HEK293 (cell line): Measurements from ENCODE around the gene OR1F1.

Source experiments
- CTCF ChIA-PET: fragments of 350-600 bp; formaldehyde crosslinking; extraction: SDS; loops from one replicate; lab custom pipeline; 2021; ENCODE audit warnings: antibody characterized with exemption; lab: Yijun Ruan, JAX
- POLR2A ChIA-PET: fragments of 300-600 bp; formaldehyde crosslinking; extraction: SDS; loops from one replicate; lab custom pipeline; 2020; ENCODE audit warnings: antibody characterized with exemption, inconsistent platforms; lab: Yijun Ruan, JAX
- H3K27ac ChIP-seq: fragments of 200-500 bp; sonication (Bioruptor generic); 2 replicates; pipeline ENCODE4 v1.5.1; 2014; ENCODE audit warnings: low read depth, low read length, control low read depth, inconsistent platforms; ENCODE audit errors: extremely low read depth
- H3K36me3 ChIP-seq, 2 experiments: fragments of 200-500 bp in 1 of 2; sonication (Bioruptor generic) in 1 of 2; 1 replicate in 1 of 2; 2 replicates in 1 of 2; pipeline ENCODE4 v1.5.1; 2014 to 2017; ENCODE audit warnings: inconsistent platforms in 2 of 2, low read length in 2 of 2; ENCODE audit not compliant: control insufficient read depth in 2 of 2, insufficient read depth in 1 of 2
- H3K4me1 ChIP-seq: fragments of 200-500 bp; sonication (Bioruptor generic); 2 replicates; pipeline ENCODE4 v1.5.1; 2014; ENCODE audit warnings: mild to moderate bottlenecking, low read length, inconsistent platforms; ENCODE audit not compliant: control insufficient read depth, insufficient read depth
- H3K4me3 ChIP-seq: 2 replicates; pipeline ENCODE4 v1.5.1; 2011; ENCODE audit warnings: low read depth, mild to moderate bottlenecking, control low read depth, low read length, moderate library complexity
- H3K9me3 ChIP-seq: fragments of 200-500 bp; sonication (Bioruptor generic); 2 replicates; pipeline ENCODE4 v1.5.1; 2014; ENCODE audit warnings: low read depth, low read length, inconsistent platforms; ENCODE audit not compliant: control insufficient read depth, insufficient read depth
- BCL6B ChIP-seq: fragments of 450-650 bp; formaldehyde crosslinking; IDR thresholded peaks from 2 replicates; pipeline ENCODE4 v1.5.1; 2017; ENCODE audit warnings: missing biosample characterization, missing genetic modification characterization
- HOXA7 ChIP-seq: sonication (generic); formaldehyde crosslinking; IDR thresholded peaks from 2 replicates; pipeline ENCODE4 v1.8.1; 2022; ENCODE audit warnings: missing genetic modification reagents, borderline replicate concordance
- HOXD13 ChIP-seq: sonication (generic); formaldehyde crosslinking; IDR thresholded peaks from 2 replicates; pipeline ENCODE4 v1.8.0; 2022; ENCODE audit warnings: missing genetic modification reagents, borderline replicate concordance
- KLF10 ChIP-seq: fragments of 450-650 bp; IDR thresholded peaks from 2 replicates; pipeline ENCODE4 v1.5.1; 2018; ENCODE audit warnings: missing biosample characterization, mild to moderate bottlenecking, missing genetic modification characterization
- OSR2 ChIP-seq: fragments of 450-650 bp; formaldehyde crosslinking; IDR thresholded peaks from 2 replicates; pipeline ENCODE4 v1.5.1; 2016; ENCODE audit warnings: missing biosample characterization, missing genetic modification characterization
- RBAK ChIP-seq: fragments of 450-650 bp; formaldehyde crosslinking; IDR thresholded peaks from 2 replicates; pipeline ENCODE4 v1.5.1; 2016; ENCODE audit warnings: missing biosample characterization, missing genetic modification characterization
- SCRT1 ChIP-seq: fragments of 450-650 bp; formaldehyde crosslinking; IDR thresholded peaks from 2 replicates; pipeline ENCODE4 v1.5.1; 2016; ENCODE audit warnings: missing biosample characterization, missing genetic modification characterization, borderline replicate concordance
- ZFP37 ChIP-seq: fragments of 450-650 bp; formaldehyde crosslinking; IDR thresholded peaks from 2 replicates; pipeline ENCODE4 v1.5.1; 2016; ENCODE audit warnings: missing biosample characterization, missing genetic modification characterization
- ZNF112 ChIP-seq: fragments of 450-650 bp; formaldehyde crosslinking; IDR thresholded peaks from 2 replicates; pipeline ENCODE4 v1.5.0; 2017; ENCODE audit warnings: missing biosample characterization, missing genetic modification characterization
- ZNF132 ChIP-seq: fragments of 450-650 bp; formaldehyde crosslinking; IDR thresholded peaks from 2 replicates; pipeline ENCODE4 v1.5.1; 2017; ENCODE audit warnings: missing biosample characterization, missing genetic modification characterization, borderline replicate concordance
- ZNF138 ChIP-seq: fragments of 450-650 bp; formaldehyde crosslinking; IDR thresholded peaks from 2 replicates; pipeline ENCODE4 v1.5.1; 2016; ENCODE audit warnings: missing biosample characterization, missing genetic modification characterization, borderline replicate concordance
- ZNF16 ChIP-seq: fragments of 450-650 bp; formaldehyde crosslinking; IDR thresholded peaks from 2 replicates; pipeline ENCODE4 v1.5.1; 2016; ENCODE audit warnings: low read depth, missing biosample characterization, missing genetic modification characterization
- ZNF23 ChIP-seq: fragments of 450-650 bp; formaldehyde crosslinking; IDR thresholded peaks from 2 replicates; pipeline ENCODE4 v1.5.1; 2016; ENCODE audit warnings: missing biosample characterization, missing genetic modification characterization, borderline replicate concordance
- ZNF239 ChIP-seq: fragments of 450-650 bp; formaldehyde crosslinking; IDR thresholded peaks from 2 replicates; pipeline ENCODE4 v1.5.1; 2016; ENCODE audit warnings: missing biosample characterization, missing genetic modification characterization
- ZNF26 ChIP-seq: fragments of 450-650 bp; formaldehyde crosslinking; IDR thresholded peaks from 2 replicates; pipeline ENCODE4 v1.5.1; 2016; ENCODE audit warnings: missing biosample characterization, missing genetic modification characterization
- ZNF335 ChIP-seq: fragments of 450-650 bp; formaldehyde crosslinking; conservative IDR thresholded peaks from 2 replicates; pipeline ENCODE4 v1.5.1; 2016; ENCODE audit warnings: missing biosample characterization, missing genetic modification characterization
- ZNF366 ChIP-seq: fragments of 450-650 bp; formaldehyde crosslinking; conservative IDR thresholded peaks from 2 replicates; pipeline ENCODE4 v1.5.1; 2016; ENCODE audit warnings: missing biosample characterization, missing genetic modification characterization
- ZNF391 ChIP-seq: fragments of 450-650 bp; formaldehyde crosslinking; IDR thresholded peaks from 2 replicates; pipeline ENCODE4 v1.5.1; 2016; ENCODE audit warnings: low read depth, missing biosample characterization, missing genetic modification characterization, borderline replicate concordance
- ZNF394 ChIP-seq: fragments of 450-650 bp; formaldehyde crosslinking; IDR thresholded peaks from 2 replicates; pipeline ENCODE4 v1.5.1; 2016; ENCODE audit warnings: missing biosample characterization, missing genetic modification characterization, mild to moderate bottlenecking, moderate library complexity, borderline replicate concordance
- ZNF398 ChIP-seq: fragments of 450-650 bp; formaldehyde crosslinking; IDR thresholded peaks from 2 replicates; pipeline ENCODE4 v1.5.1; 2017; ENCODE audit warnings: missing biosample characterization, missing genetic modification characterization
- ZNF426 ChIP-seq: fragments of 450-650 bp; formaldehyde crosslinking; IDR thresholded peaks from 2 replicates; pipeline ENCODE4 v1.5.1; 2017; ENCODE audit warnings: missing biosample characterization, missing genetic modification characterization, mild to moderate bottlenecking, inconsistent platforms, moderate library complexity
- ZNF433 ChIP-seq: fragments of 450-650 bp; formaldehyde crosslinking; IDR thresholded peaks from 2 replicates; pipeline ENCODE4 v1.5.1; 2016; ENCODE audit warnings: missing biosample characterization, missing genetic modification characterization, low read depth
- ZNF561 ChIP-seq: fragments of 450-650 bp; IDR thresholded peaks from 2 replicates; pipeline ENCODE4 v1.5.1; 2018; ENCODE audit warnings: missing biosample characterization, missing genetic modification characterization, borderline replicate concordance
- ZNF600 ChIP-seq: fragments of 450-650 bp; formaldehyde crosslinking; IDR thresholded peaks from 2 replicates; pipeline ENCODE4 v1.5.1; 2016; ENCODE audit warnings: missing biosample characterization, missing genetic modification characterization
- ZNF664 ChIP-seq: fragments of 450-650 bp; formaldehyde crosslinking; IDR thresholded peaks from 2 replicates; pipeline ENCODE4 v1.5.1; 2016; ENCODE audit warnings: missing biosample characterization, missing genetic modification characterization
- ZNF692 ChIP-seq: fragments of 450-650 bp; formaldehyde crosslinking; IDR thresholded peaks from 2 replicates; pipeline ENCODE4 v1.5.1; 2016; ENCODE audit warnings: missing biosample characterization, missing genetic modification characterization
- ZNF785 ChIP-seq: fragments of 450-650 bp; formaldehyde crosslinking; IDR thresholded peaks from 2 replicates; pipeline ENCODE4 v1.5.1; 2016; ENCODE audit warnings: missing biosample characterization, missing genetic modification characterization
- ZNF843 ChIP-seq: fragments of 450-650 bp; formaldehyde crosslinking; IDR thresholded peaks from 2 replicates; pipeline ENCODE4 v1.5.1; 2016; ENCODE audit warnings: missing biosample characterization, missing genetic modification characterization
- ZSCAN16 ChIP-seq: fragments of 450-650 bp; formaldehyde crosslinking; IDR thresholded peaks from 2 replicates; pipeline ENCODE4 v1.5.1; 2016; ENCODE audit warnings: missing biosample characterization, missing genetic modification characterization
- TF ChIP-seq, protein P1 (sequence below): fragments of 450-650 bp; IDR thresholded peaks from 2 replicates; pipeline ENCODE4 v1.5.1; 2018; ENCODE audit warnings: missing biosample characterization, missing genetic modification characterization
- TF ChIP-seq, protein P2 (sequence below): fragments of 450-650 bp; formaldehyde crosslinking; IDR thresholded peaks from 2 replicates; pipeline ENCODE4 v1.5.1; 2017; ENCODE audit warnings: missing biosample characterization, mild to moderate bottlenecking, missing genetic modification characterization, moderate library complexity

The OR1F1 gene

DNA sequence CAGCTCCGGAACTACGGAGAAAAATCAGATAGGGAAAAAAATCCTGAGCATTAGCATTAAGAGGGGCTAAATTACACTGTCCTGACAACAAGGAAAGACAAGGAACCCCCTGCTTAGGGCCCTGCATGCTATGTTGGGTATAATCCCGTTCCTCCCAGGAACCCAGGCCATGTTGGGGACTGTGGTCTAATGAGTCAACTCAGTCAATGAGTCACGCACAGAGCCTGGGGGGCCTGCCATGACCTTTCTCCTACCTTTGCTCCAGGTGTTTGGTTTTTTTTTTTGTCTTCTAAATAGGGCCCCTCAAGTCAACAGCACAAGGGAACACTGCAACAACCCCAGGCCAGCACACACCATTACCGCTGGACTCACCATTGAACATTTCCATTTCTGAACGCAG is 55.9 kb downstream of the OR1F1 start (continued):
- TF ChIP-seq BCL6B (tag by site-specific recombination) (no peak), HOXA7 (no peak)

- POLR2A ChIA-PET, result no interaction called here
Observed at GRCh38 chr16:3246002-3246401, 58.0 kb downstream of the OR1F1 start.

GRCh38 chr16:3246876-3247275 is 58.9 kb downstream of the OR1F1 start:
- POLR2A ChIA-PET, result no interaction called here
- CTCF ChIA-PET, result no interaction called here
- Histone ChIP-seq H3K9me3 (no peaks in the 10 kb centered on the region), H3K27ac (no peak overlapping the region), H3K36me3 (no peaks in the 10 kb centered on the region), H3K4me1 (no peaks in the 10 kb centered on the region), H3K4me3 (no peak overlapping the region)
- TF ChIP-seq ZNF239 (tag by site-specific recombination) (no peak), ZNF335 (tag by site-specific recombination) (no peak), ZNF600 (tag by site-specific recombination) (no peak), ZFP37 (tag by site-specific recombination) (no peak), ZNF394 (tag by site-specific recombination) (no peak), ZNF112 (tag by site-specific recombination) (no peak), ZNF391 (tag by site-specific recombination) (no peak), ZNF433 (tag by site-specific recombination) (no peak), ZNF692 (tag by site-specific recombination) (no peak), ZNF426 (tag by site-specific recombination) (no peak), ZNF843 (tag by site-specific recombination) (no peak), SCRT1 (no peak), ZNF398 (no peak)

More at GRCh38 chr16:3246002-3246401, 58.0 kb downstream of the OR1F1 start:
- Histone ChIP-seq H3K36me3 (no peaks in the 10 kb centered on the region), H3K4me3 (no peak overlapping the region), H3K27ac (no peak overlapping the region), H3K4me1 (no peaks in the 10 kb centered on the region), H3K9me3 (no peaks in the 10 kb centered on the region)
- CTCF ChIA-PET, result no interaction called here
- no peak for TF ChIP-seq HOXA7
- no peak for TF ChIP-seq ZNF138 (tag by site-specific recombination)
- TF ChIP-seq ZNF26, result no peak
- TF ChIP-seq RBAK (tag by site-specific recombination), result no peak
- TF ChIP-seq OSR2 (tag by site-specific recombination), result no peak
- TF ChIP-seq, protein P1, sequence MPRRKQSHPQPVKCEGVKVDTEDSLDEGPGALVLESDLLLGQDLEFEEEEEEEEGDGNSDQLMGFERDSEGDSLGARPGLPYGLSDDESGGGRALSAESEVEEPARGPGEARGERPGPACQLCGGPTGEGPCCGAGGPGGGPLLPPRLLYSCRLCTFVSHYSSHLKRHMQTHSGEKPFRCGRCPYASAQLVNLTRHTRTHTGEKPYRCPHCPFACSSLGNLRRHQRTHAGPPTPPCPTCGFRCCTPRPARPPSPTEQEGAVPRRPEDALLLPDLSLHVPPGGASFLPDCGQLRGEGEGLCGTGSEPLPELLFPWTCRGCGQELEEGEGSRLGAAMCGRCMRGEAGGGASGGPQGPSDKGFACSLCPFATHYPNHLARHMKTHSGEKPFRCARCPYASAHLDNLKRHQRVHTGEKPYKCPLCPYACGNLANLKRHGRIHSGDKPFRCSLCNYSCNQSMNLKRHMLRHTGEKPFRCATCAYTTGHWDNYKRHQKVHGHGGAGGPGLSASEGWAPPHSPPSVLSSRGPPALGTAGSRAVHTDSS, result no peak
- no peak for TF ChIP-seq HOXD13 (CRISPR knock-in tag)
- TF ChIP-seq KLF10 (tag by site-specific recombination), result no peak
- TF ChIP-seq ZNF561 (tag by site-specific recombination), result no peak
- TF ChIP-seq ZNF366 (tag by site-specific recombination), result no peak
- no peak for TF ChIP-seq ZNF23 (tag by site-specific recombination)
- TF ChIP-seq ZNF664, result no peak
- TF ChIP-seq ZNF16 (tag by site-specific recombination), result no peak
- no peak for TF ChIP-seq ZNF785 (tag by site-specific recombination)
- no peak for TF ChIP-seq ZNF132 (tag by site-specific recombination)
- TF ChIP-seq ZSCAN16 (tag by site-specific recombination), result no peak
- TF ChIP-seq, protein P2, sequence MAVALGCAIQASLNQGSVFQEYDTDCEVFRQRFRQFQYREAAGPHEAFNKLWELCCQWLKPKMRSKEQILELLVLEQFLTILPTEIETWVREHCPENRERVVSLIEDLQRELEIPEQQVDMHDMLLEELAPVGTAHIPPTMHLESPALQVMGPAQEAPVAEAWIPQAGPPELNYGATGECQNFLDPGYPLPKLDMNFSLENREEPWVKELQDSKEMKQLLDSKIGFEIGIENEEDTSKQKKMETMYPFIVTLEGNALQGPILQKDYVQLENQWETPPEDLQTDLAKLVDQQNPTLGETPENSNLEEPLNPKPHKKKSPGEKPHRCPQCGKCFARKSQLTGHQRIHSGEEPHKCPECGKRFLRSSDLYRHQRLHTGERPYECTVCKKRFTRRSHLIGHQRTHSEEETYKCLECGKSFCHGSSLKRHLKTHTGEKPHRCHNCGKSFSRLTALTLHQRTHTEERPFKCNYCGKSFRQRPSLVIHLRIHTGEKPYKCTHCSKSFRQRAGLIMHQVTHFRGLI (tag by site-specific recombination), result no peak
